GM08714 (cell line): Measurements from ENCODE around the gene SERAC1.

ENCODE experiments used
- H3K4me3 ChIP-seq: fragments of 200-500 bp; sonication (Bioruptor generic); 2 replicates; pipeline ENCODE4 v1.5.1; 2014; ENCODE audit warnings: mild to moderate bottlenecking, low read length, inconsistent platforms
- ZNF274 ChIP-seq: IDR thresholded peaks from 2 replicates; pipeline ENCODE4 v1.6.1; 2012; ENCODE audit warnings: mild to moderate bottlenecking, low read depth, low read length

The SERAC1 gene

GRCh38 chr6:158118886-158119285 is 49.2 kb downstream of the SERAC1 start:
- H3K4me3 ChIP-seq = no peak overlapping the region
- no peak for TF ChIP-seq ZNF274

GRCh38 chr6:158115508-158115907 is 52.6 kb downstream of the SERAC1 start:
- TF ChIP-seq ZNF274 = no peak
- H3K4me3 ChIP-seq = no peak overlapping the region

- no peak overlapping the region for H3K4me3 ChIP-seq
- TF ChIP-seq ZNF274 = no peak
Observed at GRCh38 chr6:158115102-158115501, 53.0 kb downstream of the SERAC1 start.

GRCh38 chr6:158113802-158114201 is 54.3 kb downstream of the SERAC1 start:
- no peak overlapping the region for H3K4me3 ChIP-seq
- TF ChIP-seq ZNF274 = no peak

GRCh38 chr6:158111987-158112386 is 56.1 kb downstream of the SERAC1 start:
- no peak for TF ChIP-seq ZNF274

GRCh38 chr6:158110986-158111385 is 57.1 kb downstream of the SERAC1 start:
- no peak overlapping the region for H3K4me3 ChIP-seq
- no peak for TF ChIP-seq ZNF274

More at GRCh38 chr6:158111987-158112386, 56.1 kb downstream of the SERAC1 start:
- no peak overlapping the region for H3K4me3 ChIP-seq

- TF ChIP-seq ZNF274 = no peak
- no peak overlapping the region for H3K4me3 ChIP-seq
Observed at GRCh38 chr6:158109748-158110147, 58.3 kb downstream of the SERAC1 start.

- H3K4me3 ChIP-seq = no peak overlapping the region
- no peak for TF ChIP-seq ZNF274
Observed at GRCh38 chr6:158104696-158105095, 63.4 kb downstream of the SERAC1 start.

- no peak for TF ChIP-seq ZNF274
- no peak overlapping the region for H3K4me3 ChIP-seq
Observed at GRCh38 chr6:158103228-158103627, 64.8 kb downstream of the SERAC1 start.

- H3K4me3 ChIP-seq = no peak overlapping the region
- no peak for TF ChIP-seq ZNF274
Observed at GRCh38 chr6:158095671-158096070, 72.4 kb downstream of the SERAC1 start.

- no peak for TF ChIP-seq ZNF274
- no peak overlapping the region for H3K4me3 ChIP-seq
Observed at GRCh38 chr6:158095031-158095430, 73.0 kb downstream of the SERAC1 start.

- H3K4me3 ChIP-seq = no peak overlapping the region
Observed at GRCh38 chr6:158092806-158093205, 75.3 kb downstream of the SERAC1 start.

GRCh38 chr6:158087224-158087867 is 80.7 kb downstream of the SERAC1 start:
- no peak for TF ChIP-seq ZNF274
- no peak overlapping the region for H3K4me3 ChIP-seq

More at GRCh38 chr6:158092806-158093205, 75.3 kb downstream of the SERAC1 start:
- no peak for TF ChIP-seq ZNF274

GRCh38 chr6:158086504-158087223 is 81.4 kb downstream of the SERAC1 start:
- no peak for TF ChIP-seq ZNF274
- no peak overlapping the region for H3K4me3 ChIP-seq

- no peak overlapping the region for H3K4me3 ChIP-seq
- no peak for TF ChIP-seq ZNF274
Observed at GRCh38 chr6:158086054-158086503, 82.0 kb downstream of the SERAC1 start.
